RPMI8226 (cell line): ENCODE measurements around the gene GOLGA8M.
"Not testable (repeated sequence)": the region's sequence is repeated elsewhere in the genome, so short reads cannot be mapped to it uniquely, and the experiment has no call there.

Experiments
- DNase-seq: peaks from one replicate; pipeline ENCODE4 v3.0.0-alpha.2; 2015

GOLGA8M gene

DNA sequence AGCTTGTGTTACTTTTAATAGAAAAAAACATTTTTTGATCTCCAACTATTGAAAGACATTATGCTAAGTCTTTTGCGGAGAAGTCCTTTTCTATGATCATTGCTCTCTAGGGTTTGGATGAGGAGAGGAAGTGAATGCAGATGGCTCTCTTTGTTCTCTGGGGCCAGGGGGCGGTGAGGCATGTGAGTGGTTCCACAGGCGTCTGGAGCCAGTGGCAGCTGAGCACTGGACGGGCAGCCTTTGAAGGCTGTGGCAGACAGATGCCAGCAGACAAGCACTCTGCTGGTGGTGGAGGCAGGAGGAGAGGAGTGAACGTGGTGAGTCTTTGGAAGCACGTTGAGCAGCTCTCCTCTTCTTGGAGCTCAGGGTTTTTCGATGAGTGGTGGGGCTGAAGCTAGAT lies 51.5 kb downstream of the GOLGA8M start:
- not testable (repeated sequence) for DNase-seq

GRCh38 chr15:28656018-28656360 lies 56.2 kb downstream of the GOLGA8M start:
- DNase-seq = not testable (repeated sequence)

DNA sequence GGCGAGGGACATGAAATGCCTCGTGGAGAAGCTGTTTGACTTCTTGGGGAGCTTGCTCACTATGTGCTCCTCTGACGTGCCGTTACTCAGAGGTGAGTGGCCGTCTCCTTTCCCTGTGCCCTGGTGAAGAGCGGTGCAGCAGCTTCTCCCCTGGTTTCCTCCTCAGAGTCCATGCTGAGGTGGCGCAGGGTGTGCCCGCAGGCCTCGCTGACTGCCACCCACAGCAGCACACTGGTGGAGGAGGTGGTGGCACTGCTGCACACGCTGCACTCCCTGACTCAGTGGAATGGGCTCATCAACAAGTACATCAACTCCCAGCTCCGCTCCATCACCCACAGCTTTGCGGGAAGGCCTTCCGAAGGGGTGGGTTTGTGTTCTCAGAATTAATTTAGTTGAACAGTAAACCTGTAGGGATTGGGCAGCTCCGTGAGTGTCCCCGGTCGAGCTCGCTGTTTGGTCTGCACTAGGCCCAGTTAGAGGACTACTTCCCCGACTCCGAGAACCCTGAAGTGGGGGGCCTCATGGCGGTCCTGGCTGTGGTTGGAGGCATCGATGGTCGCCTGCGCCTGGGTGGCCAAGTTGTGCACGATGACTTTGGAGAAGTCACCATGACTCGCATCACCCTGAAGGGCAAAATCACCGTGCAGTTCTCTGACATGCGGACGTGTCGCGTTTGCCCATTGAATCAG lies 56.7 kb downstream of the GOLGA8M start:
- DNase-seq = not testable (repeated sequence)

DNA sequence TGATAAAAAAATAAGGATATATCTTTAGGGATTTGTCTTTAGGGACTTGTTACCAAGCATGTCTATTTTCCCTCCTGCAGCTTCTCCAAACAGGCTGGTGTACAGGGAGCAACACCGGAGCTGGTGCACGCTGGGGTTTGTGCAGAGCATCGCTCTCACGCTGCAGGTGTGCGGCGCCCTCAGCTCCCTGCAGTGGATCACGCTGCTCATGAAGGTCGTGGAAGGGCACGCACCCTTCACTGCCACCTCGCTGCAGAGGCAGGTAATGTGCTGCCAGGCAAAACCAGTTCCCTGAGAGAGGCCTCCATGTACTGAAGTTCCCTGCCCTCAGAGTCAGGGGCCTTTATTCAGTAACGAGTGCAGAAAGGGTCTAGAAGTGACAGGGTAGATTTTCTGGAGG lies 58.0 kb downstream of the GOLGA8M start:
- DNase-seq = not testable (repeated sequence)

DNA sequence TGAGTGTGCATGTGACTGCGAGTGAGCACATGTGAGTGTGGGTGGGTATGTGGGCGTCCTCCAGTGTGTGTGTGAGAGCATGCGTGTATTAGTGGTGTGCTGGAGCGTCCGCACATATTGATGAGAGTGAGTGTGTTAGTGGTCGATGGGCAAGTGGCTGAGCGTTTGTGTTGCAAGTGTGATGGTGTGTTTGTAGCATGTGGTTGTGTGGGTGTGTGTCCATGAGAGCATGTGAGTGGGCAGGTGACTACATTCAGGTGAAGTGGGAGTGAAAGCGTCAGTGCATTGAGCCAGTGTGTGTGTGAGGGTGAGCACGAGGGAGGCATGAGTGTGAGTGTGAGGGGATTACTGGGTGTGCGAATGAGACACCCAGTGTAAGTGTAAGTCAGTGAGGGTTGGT lies 59.7 kb downstream of the GOLGA8M start:
- not testable (repeated sequence) for DNase-seq
